HepG2 (cell line): ENCODE results near the gene NBPF9.
"Not testable (repeated sequence)": the region's sequence is repeated elsewhere in the genome, so short reads cannot be mapped to it uniquely, and the experiment has no call there.

ENCODE experiments used
- FOXM1 ChIP-seq: sonication (generic); formaldehyde crosslinking; IDR thresholded peaks from 2 replicates; pipeline ENCODE4 v1.5.0; 2020; ENCODE audit warnings: missing genetic modification reagents
- POLR2G ChIP-seq: fragments of 200-400 bp; formaldehyde crosslinking; IDR thresholded peaks from 2 replicates; pipeline ENCODE4 v1.6.1; 2018; ENCODE audit warnings: mild to moderate bottlenecking, low read depth, low read length, moderate library complexity
- PRPF4 ChIP-seq: fragments of 200-400 bp; formaldehyde crosslinking; IDR thresholded peaks from 2 replicates; pipeline ENCODE4 v1.6.1; 2016; ENCODE audit warnings: low read length, low read depth; ENCODE audit not compliant: poor library complexity, severe bottlenecking
- TARDBP ChIP-seq: sonication (generic); formaldehyde crosslinking; IDR thresholded peaks from 2 replicates; pipeline ENCODE4 v1.8.0; 2022; ENCODE audit warnings: mild to moderate bottlenecking, missing genetic modification reagents
- TF ChIP-seq, protein P1 (sequence below): sonication (generic); formaldehyde crosslinking; IDR thresholded peaks from 2 replicates; pipeline ENCODE4 v1.5.0; 2020; ENCODE audit warnings: mild to moderate bottlenecking, missing genetic modification reagents, moderate library complexity
- TF ChIP-seq, protein P2 (sequence below): sonication (generic); formaldehyde crosslinking; IDR thresholded peaks from 2 replicates; pipeline ENCODE4 v1.4.0; 2020; ENCODE audit warnings: missing genetic modification reagents
- TF ChIP-seq, protein P3 (sequence below): sonication (generic); formaldehyde crosslinking; IDR thresholded peaks from 2 replicates; pipeline ENCODE4 v1.4.0; 2020; ENCODE audit warnings: missing genetic modification reagents

DNA sequence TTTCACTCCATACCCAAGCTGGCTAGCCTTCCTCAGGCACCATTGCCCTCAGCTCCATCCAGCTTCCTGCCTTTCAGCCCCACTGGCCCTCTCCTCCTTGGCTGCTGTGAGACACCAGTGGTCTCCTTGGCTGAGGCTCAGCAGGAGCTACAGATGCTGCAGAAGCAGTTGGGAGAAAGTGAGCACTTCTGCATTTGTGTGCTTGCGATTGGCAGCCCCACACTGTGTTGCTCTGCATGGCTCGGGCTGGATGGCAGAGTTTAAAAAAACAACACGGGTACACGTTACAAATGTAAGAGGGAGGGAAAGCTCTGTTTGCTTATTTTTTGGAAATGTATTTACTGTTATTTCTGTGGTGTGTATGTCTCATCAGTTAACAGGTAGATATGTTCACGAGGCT lies 90.8 kb downstream of the NBPF9 start:
- not testable (repeated sequence) for TF ChIP-seq FOXM1; PRPF4; TARDBP (CRISPR knock-in tag); POLR2G
- TF ChIP-seq, protein P1, sequence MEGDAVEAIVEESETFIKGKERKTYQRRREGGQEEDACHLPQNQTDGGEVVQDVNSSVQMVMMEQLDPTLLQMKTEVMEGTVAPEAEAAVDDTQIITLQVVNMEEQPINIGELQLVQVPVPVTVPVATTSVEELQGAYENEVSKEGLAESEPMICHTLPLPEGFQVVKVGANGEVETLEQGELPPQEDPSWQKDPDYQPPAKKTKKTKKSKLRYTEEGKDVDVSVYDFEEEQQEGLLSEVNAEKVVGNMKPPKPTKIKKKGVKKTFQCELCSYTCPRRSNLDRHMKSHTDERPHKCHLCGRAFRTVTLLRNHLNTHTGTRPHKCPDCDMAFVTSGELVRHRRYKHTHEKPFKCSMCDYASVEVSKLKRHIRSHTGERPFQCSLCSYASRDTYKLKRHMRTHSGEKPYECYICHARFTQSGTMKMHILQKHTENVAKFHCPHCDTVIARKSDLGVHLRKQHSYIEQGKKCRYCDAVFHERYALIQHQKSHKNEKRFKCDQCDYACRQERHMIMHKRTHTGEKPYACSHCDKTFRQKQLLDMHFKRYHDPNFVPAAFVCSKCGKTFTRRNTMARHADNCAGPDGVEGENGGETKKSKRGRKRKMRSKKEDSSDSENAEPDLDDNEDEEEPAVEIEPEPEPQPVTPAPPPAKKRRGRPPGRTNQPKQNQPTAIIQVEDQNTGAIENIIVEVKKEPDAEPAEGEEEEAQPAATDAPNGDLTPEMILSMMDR = not testable (repeated sequence)
- TF ChIP-seq, protein P2, sequence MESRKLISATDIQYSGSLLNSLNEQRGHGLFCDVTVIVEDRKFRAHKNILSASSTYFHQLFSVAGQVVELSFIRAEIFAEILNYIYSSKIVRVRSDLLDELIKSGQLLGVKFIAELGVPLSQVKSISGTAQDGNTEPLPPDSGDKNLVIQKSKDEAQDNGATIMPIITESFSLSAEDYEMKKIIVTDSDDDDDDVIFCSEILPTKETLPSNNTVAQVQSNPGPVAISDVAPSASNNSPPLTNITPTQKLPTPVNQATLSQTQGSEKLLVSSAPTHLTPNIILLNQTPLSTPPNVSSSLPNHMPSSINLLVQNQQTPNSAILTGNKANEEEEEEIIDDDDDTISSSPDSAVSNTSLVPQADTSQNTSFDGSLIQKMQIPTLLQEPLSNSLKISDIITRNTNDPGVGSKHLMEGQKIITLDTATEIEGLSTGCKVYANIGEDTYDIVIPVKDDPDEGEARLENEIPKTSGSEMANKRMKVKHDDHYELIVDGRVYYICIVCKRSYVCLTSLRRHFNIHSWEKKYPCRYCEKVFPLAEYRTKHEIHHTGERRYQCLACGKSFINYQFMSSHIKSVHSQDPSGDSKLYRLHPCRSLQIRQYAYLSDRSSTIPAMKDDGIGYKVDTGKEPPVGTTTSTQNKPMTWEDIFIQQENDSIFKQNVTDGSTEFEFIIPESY = not testable (repeated sequence)
- TF ChIP-seq, protein P3, sequence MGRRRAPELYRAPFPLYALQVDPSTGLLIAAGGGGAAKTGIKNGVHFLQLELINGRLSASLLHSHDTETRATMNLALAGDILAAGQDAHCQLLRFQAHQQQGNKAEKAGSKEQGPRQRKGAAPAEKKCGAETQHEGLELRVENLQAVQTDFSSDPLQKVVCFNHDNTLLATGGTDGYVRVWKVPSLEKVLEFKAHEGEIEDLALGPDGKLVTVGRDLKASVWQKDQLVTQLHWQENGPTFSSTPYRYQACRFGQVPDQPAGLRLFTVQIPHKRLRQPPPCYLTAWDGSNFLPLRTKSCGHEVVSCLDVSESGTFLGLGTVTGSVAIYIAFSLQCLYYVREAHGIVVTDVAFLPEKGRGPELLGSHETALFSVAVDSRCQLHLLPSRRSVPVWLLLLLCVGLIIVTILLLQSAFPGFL (CRISPR knock-in tag) = not testable (repeated sequence)
